ENCODE data around the gene HOXB5.

The HOXB5 gene

GRCh38 chr17:48593126-48593829 is at the start of gene HOXB5:
HOXB5 (minus strand) TSS chr17:48593779; CDS start chr17:48593682, 97 bp downstream.
- no peak for DNase-seq (ENCODE audit: low read depth, low spot score)

GRCh38 chr17:48642843-48643696 is 49.5 kb upstream of the HOXB5 start:
- no peak for DNase-seq (ENCODE audit: low read depth, low spot score)

GRCh38 chr17:48642059-48642842 is 48.7 kb upstream of the HOXB5 start:
- DNase-seq (ENCODE audit: low read depth, low spot score): no peak

GRCh38 chr17:48641541-48642058 is 48.0 kb upstream of the HOXB5 start:
- DNase-seq (ENCODE audit: low read depth, low spot score): no peak

GRCh38 chr17:48640858-48641180 is 47.2 kb upstream of the HOXB5 start:
- no peak for DNase-seq (ENCODE audit: low read depth, low spot score)

- no peak for DNase-seq (ENCODE audit: low read depth, low spot score)
Observed at GRCh38 chr17:48639982-48640857, 46.6 kb upstream of the HOXB5 start.

- no peak for DNase-seq (ENCODE audit: low read depth, low spot score)
Observed at GRCh38 chr17:48639136-48639535, 45.6 kb upstream of the HOXB5 start.

- DNase-seq (ENCODE audit: low read depth, low spot score): no peak
Observed at GRCh38 chr17:48637323-48638260, 44.0 kb upstream of the HOXB5 start.

GRCh38 chr17:48636177-48637018 is 42.8 kb upstream of the HOXB5 start:
- DNase-seq (ENCODE audit: low read depth, low spot score): peak; percentile 32

GRCh38 chr17:48634493-48635208 is 41.1 kb upstream of the HOXB5 start:
- DNase-seq (ENCODE audit: low read depth, low spot score): no peak

- no peak for DNase-seq (ENCODE audit: low read depth, low spot score)
Observed at GRCh38 chr17:48633266-48633677, 39.7 kb upstream of the HOXB5 start.

GRCh38 chr17:48632579-48633265 is 39.1 kb upstream of the HOXB5 start:
- DNase-seq (ENCODE audit: low read depth, low spot score): no peak

GRCh38 chr17:48631693-48632578 is 38.4 kb upstream of the HOXB5 start:
- no peak for DNase-seq (ENCODE audit: low read depth, low spot score)

GRCh38 chr17:48630925-48631692 is 37.5 kb upstream of the HOXB5 start:
- DNase-seq (ENCODE audit: low read depth, low spot score): no peak

GRCh38 chr17:48630009-48630924 is 36.7 kb upstream of the HOXB5 start:
- no peak for DNase-seq (ENCODE audit: low read depth, low spot score)

Measured in activated CD4-positive, CD25-positive, alpha-beta regulatory T cell treated with anti-CD3 and anti-CD28 coated beads, Interleukin-2, amount 50 U/mL, for 16 hours (primary cell).